H1 (cell line): Measurements from ENCODE around the gene CERCAM. TPM values are rescaled to one million over a fixed set of nuclear protein-coding genes. Genes with fewer than 3 reads are reported as not detected.

Experiments
- CTCF ChIA-PET: fragments of 300-600 bp; sonication (Branson Sonifier 250); formaldehyde crosslinking; loops from one replicate; lab custom pipeline; 2021; ENCODE audit not compliant: partially characterized antibody; lab: Charles Lee
- POLR2A ChIA-PET: fragments of 300-600 bp; sonication (Branson Sonifier 250); formaldehyde crosslinking; loops from one replicate; lab custom pipeline; 2021; ENCODE audit warnings: inconsistent platforms; ENCODE audit not compliant: partially characterized antibody; lab: Charles Lee
- DNase-seq, 2 experiments: peaks; one replicate each; pipeline versions ENCODE4 v3.0.0 to v3.0.0-alpha.2; 2010 to 2022; ENCODE audit warnings: low spot score in 2 of 2, low read depth in 1 of 2, mixed read lengths in 1 of 2
- FAIRE-seq: peaks from 2 replicates; lab custom pipeline; 2011; peaks lifted over from hg19 to GRCh38; lab: Jason Lieb, UNC
- H2AFZ ChIP-seq: 2 replicates; pipeline ENCODE4 v1.8.1; 2012; ENCODE audit warnings: low read length, inconsistent platforms
- H2AK5ac ChIP-seq: 2 replicates; pipeline ENCODE4 v1.6.1; 2013; ENCODE audit warnings: low read depth, low read length
- H2BK120ac ChIP-seq: replicated peaks from 2 replicates; pipeline ENCODE3; 2013; ENCODE audit warnings: low read depth, low read length, inconsistent platforms
- H2BK12ac ChIP-seq: 2 replicates; pipeline ENCODE4 v1.6.1; 2013; ENCODE audit warnings: low read depth, low read length
- H2BK15ac ChIP-seq: 2 replicates; pipeline ENCODE4 v1.6.1; 2013; ENCODE audit warnings: low read length
- H2BK20ac ChIP-seq: 2 replicates; pipeline ENCODE4 v1.6.1; 2013; ENCODE audit warnings: low read length
- H2BK5ac ChIP-seq: 2 replicates; pipeline ENCODE4 v1.6.1; 2013; ENCODE audit warnings: low read depth, low read length
- H3K14ac ChIP-seq: 2 replicates; pipeline ENCODE4 v1.6.1; 2013; ENCODE audit warnings: inconsistent platforms; ENCODE audit not compliant: insufficient read length
- H3K18ac ChIP-seq: 2 replicates; pipeline ENCODE4 v1.6.1; 2013; ENCODE audit warnings: low read length; ENCODE audit errors: extremely low read depth
- H3K23ac ChIP-seq: 2 replicates; pipeline ENCODE4 v1.6.1; 2013; ENCODE audit warnings: inconsistent platforms; ENCODE audit not compliant: insufficient read length
- H3K23me2 ChIP-seq: 2 replicates; pipeline ENCODE4 v1.6.1; 2013; ENCODE audit warnings: low read depth, low read length
- H3K27ac ChIP-seq: 2 replicates; pipeline ENCODE4 v1.6.1; 2011; ENCODE audit warnings: low read depth, low read length, inconsistent platforms
- H3K27me3 ChIP-seq, 4 experiments: replicated peaks in 1 of 4; 1 replicate in 1 of 4; 2 replicates in 3 of 4; pipeline versions ENCODE4 v1.6.1 to v1.8.1; 2011 to 2013; ENCODE audit warnings: low read length in 3 of 4, mild to moderate bottlenecking in 3 of 4, inconsistent platforms in 2 of 4, mixed read lengths in 2 of 4, moderate library complexity in 1 of 4; ENCODE audit not compliant: control insufficient read depth in 3 of 4, insufficient read depth in 3 of 4; ENCODE audit errors: extremely low read depth in 1 of 4
- H3K36me3 ChIP-seq, 4 experiments: 2 replicates each; pipeline versions ENCODE4 v1.6.1 to v1.8.1; 2011 to 2013; ENCODE audit warnings: mild to moderate bottlenecking in 4 of 4, low read length in 3 of 4, moderate library complexity in 2 of 4, control low read depth in 1 of 4, inconsistent platforms in 1 of 4; ENCODE audit not compliant: insufficient read depth in 4 of 4, control insufficient read depth in 2 of 4
- H3K4ac ChIP-seq: replicated peaks from 2 replicates; pipeline ENCODE3; 2013; ENCODE audit warnings: low read length, low read depth, mixed read lengths, inconsistent platforms; ENCODE audit not compliant: insufficient read length
- H3K4me1 ChIP-seq, 4 experiments: replicated peaks in 1 of 4; 1 replicate in 1 of 4; 2 replicates in 3 of 4; pipeline versions ENCODE4 v1.6.1 to v1.8.1; 2011 to 2013; ENCODE audit warnings: low read length in 3 of 4, inconsistent platforms in 2 of 4, mixed read lengths in 1 of 4; ENCODE audit not compliant: insufficient read depth in 4 of 4, control insufficient read depth in 3 of 4
- H3K4me2 ChIP-seq, 2 experiments: 2 replicates each; pipeline versions ENCODE4 v1.6.1 to v1.8.1; 2011 to 2013; ENCODE audit warnings: low read depth in 2 of 2, low read length in 2 of 2, control low read depth in 1 of 2, inconsistent platforms in 1 of 2, mild to moderate bottlenecking in 1 of 2; ENCODE audit not compliant: insufficient read depth in 1 of 2
- H3K4me3 ChIP-seq, 4 experiments: fragments of 200-600, 300-600 bp in 1 of 4; sonication (generic), shearing (Covaris generic), sonication (Bioruptor Twin) in 1 of 4; 2 replicates each; pipeline versions ENCODE4 v1.5.1 to v1.8.1; 2011 to 2016; ENCODE audit warnings: low read length in 4 of 4, low read depth in 3 of 4, control low read depth in 2 of 4, inconsistent platforms in 2 of 4, mild to moderate bottlenecking in 2 of 4, mixed read lengths in 1 of 4, moderate library complexity in 1 of 4; ENCODE audit not compliant: insufficient read depth in 2 of 4; ENCODE audit errors: extremely low read depth in 1 of 4
- H3K56ac ChIP-seq: replicated peaks from 2 replicates; pipeline ENCODE3; 2013; ENCODE audit warnings: low read depth, mild to moderate bottlenecking, mixed read lengths, low read length, inconsistent platforms; ENCODE audit not compliant: insufficient read length
- H3K79me1 ChIP-seq: 2 replicates; pipeline ENCODE4 v1.6.1; 2013; ENCODE audit warnings: low read depth, low read length, control low read depth
- H3K79me2 ChIP-seq, 2 experiments: 2 replicates each; pipeline versions ENCODE4 v1.6.1 to v1.8.1; 2012 to 2013; ENCODE audit warnings: low read length in 2 of 2, mild to moderate bottlenecking in 2 of 2, inconsistent platforms in 1 of 2; ENCODE audit not compliant: insufficient read depth in 2 of 2, control insufficient read depth in 1 of 2
- H3K9ac ChIP-seq, 4 experiments: replicated peaks in 1 of 4; 1 replicate in 1 of 4; 2 replicates in 3 of 4; pipeline versions ENCODE4 v1.6.1 to v1.8.1; 2011 to 2013; ENCODE audit warnings: low read depth in 3 of 4, low read length in 3 of 4, control low read depth in 2 of 4, mild to moderate bottlenecking in 2 of 4, moderate library complexity in 2 of 4, inconsistent platforms in 1 of 4; ENCODE audit errors: extremely low read depth in 1 of 4
- H3K9me3 ChIP-seq, 2 experiments: 2 replicates each; pipeline versions ENCODE4 v1.6.1 to v1.8.1; 2012 to 2013; ENCODE audit warnings: mild to moderate bottlenecking in 2 of 2, moderate library complexity in 2 of 2, control low read depth in 1 of 2, inconsistent platforms in 1 of 2, low read depth in 1 of 2, low read length in 1 of 2, mixed read lengths in 1 of 2; ENCODE audit not compliant: insufficient read depth in 2 of 2
- H4K20me1 ChIP-seq, 2 experiments: replicated peaks in 1 of 2; 2 replicates each; pipeline versions ENCODE3 to v1.8.1; 2011 to 2013; ENCODE audit warnings: inconsistent platforms in 2 of 2, low read length in 2 of 2, mild to moderate bottlenecking in 1 of 2; ENCODE audit not compliant: insufficient read depth in 2 of 2, control insufficient read depth in 1 of 2
- H4K5ac ChIP-seq: 2 replicates; pipeline ENCODE4 v1.6.1; 2013; ENCODE audit warnings: low read length, low read depth, mixed read lengths, inconsistent platforms; ENCODE audit not compliant: insufficient read length
- H4K8ac ChIP-seq: 2 replicates; pipeline ENCODE4 v1.8.0; 2013; ENCODE audit warnings: mild to moderate bottlenecking, moderate library complexity, low read length, inconsistent platforms; ENCODE audit not compliant: insufficient read depth; ENCODE audit errors: extremely low read depth
- H4K91ac ChIP-seq: replicated peaks from 2 replicates; pipeline ENCODE3; 2013; ENCODE audit warnings: low read length, mixed read lengths, inconsistent platforms; ENCODE audit not compliant: insufficient read length
- SUZ12 ChIP-seq: fragments of 200-600 bp; sonication (generic); IDR thresholded peaks from 2 replicates; pipeline ENCODE4 v1.6.1; 2012; ENCODE audit warnings: mild to moderate bottlenecking, inconsistent platforms, low read length, moderate library complexity, mixed read lengths
- WGBS, 2 experiments: shearing (Covaris generic) in 1 of 2; methylation state at CpG; one replicate each; pipeline versions ENCODE4 v1.1.6 to v1.1.7; 2013 to 2015; ENCODE audit warnings: low lambda C conversion rate in 2 of 2, mixed read lengths in 2 of 2, inconsistent platforms in 1 of 2, low coverage in 1 of 2, missing lambda C conversion rate in 1 of 2; ENCODE audit not compliant: insufficient replicate concordance in 2 of 2, insufficient coverage in 1 of 2, insufficient read length in 1 of 2; ENCODE audit errors: extremely low coverage in 1 of 2, missing lambda C conversion rate in 1 of 2; 5-methylcytosine and 5-hydroxymethylcytosine counted together
- polyA plus RNA-seq, 7 experiments: library from polyadenylated mRNA; depleted of rRNA in 3 of 7; stranded (reverse) in 5 of 7; unstranded in 2 of 7; fragments of >200 nt in 5 of 7; fragments of 200-250 nt in 2 of 7; gene quantifications; 1 replicate in 5 of 7; 2 replicates in 1 of 7; 4 replicates in 1 of 7; pipeline versions ENCODE4 v1.2.1 to v1.2.3, GENCODE V29; 2011 to 2013; ENCODE audit warnings: missing spikeins in 2 of 7, mixed read lengths in 2 of 7
- total RNA-seq: library from RNA; stranded (reverse); fragmentation: NEBNext Ultra II Directional; extraction: Animal tissue kit (Norgen Biotek cat#: 25700); gene quantifications from 2 replicates; pipeline ENCODE4 v1.2.1, GENCODE V29; 2021
- TF ChIP-seq, protein P1 (sequence below), 3 experiments: IDR thresholded peaks; 1 replicate in 2 of 3; 2 replicates in 1 of 3; pipeline versions ENCODE4 v1.5.1 to v1.6.1; 2011; ENCODE audit warnings: low read length in 3 of 3, mild to moderate bottlenecking in 3 of 3, inconsistent platforms in 2 of 3, low read depth in 1 of 3, moderate library complexity in 1 of 3; ENCODE audit not compliant: insufficient read depth in 1 of 3; ENCODE audit errors: control extremely low read depth in 1 of 3

CERCAM gene
- total and polyA plus RNA-seq, 2 of the 8 experiments (the other 6 are each of a cell fraction or from before 2014, with no cell fraction given): 3.1 to 5.2 TPM

DNA sequence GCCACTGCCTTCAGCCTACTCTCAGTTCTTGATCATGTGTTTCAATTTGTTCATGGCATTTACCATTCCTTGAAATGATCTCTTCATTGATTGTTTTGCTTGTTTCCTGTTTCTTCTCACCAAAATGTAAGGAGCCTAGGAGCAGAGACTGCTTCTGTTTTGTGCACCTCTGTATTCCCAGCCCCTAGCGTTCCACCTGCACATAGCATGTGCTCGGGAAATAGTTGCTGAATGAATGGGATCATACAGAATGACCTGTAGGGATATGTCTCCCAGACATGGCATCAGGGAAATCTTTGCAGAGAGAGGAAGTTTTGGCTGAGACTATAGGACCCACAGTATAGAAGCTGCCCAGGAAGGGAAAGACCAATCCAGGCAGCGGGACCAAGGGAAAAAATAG lies 6.2 kb upstream of the CERCAM start:
- H3K14ac ChIP-seq: no peak overlapping the region
- TF ChIP-seq, protein P1, sequence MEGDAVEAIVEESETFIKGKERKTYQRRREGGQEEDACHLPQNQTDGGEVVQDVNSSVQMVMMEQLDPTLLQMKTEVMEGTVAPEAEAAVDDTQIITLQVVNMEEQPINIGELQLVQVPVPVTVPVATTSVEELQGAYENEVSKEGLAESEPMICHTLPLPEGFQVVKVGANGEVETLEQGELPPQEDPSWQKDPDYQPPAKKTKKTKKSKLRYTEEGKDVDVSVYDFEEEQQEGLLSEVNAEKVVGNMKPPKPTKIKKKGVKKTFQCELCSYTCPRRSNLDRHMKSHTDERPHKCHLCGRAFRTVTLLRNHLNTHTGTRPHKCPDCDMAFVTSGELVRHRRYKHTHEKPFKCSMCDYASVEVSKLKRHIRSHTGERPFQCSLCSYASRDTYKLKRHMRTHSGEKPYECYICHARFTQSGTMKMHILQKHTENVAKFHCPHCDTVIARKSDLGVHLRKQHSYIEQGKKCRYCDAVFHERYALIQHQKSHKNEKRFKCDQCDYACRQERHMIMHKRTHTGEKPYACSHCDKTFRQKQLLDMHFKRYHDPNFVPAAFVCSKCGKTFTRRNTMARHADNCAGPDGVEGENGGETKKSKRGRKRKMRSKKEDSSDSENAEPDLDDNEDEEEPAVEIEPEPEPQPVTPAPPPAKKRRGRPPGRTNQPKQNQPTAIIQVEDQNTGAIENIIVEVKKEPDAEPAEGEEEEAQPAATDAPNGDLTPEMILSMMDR (IDR thresholded peaks at IDR 0.05; ENCODE audit: control extremely low read depth in 1 of 3, insufficient read depth in 1 of 3, low read depth in 1 of 3, low read length in 3 of 3): peak in 2 of 3 experiments; percentile 15 to 53; a peak in 3 of 4 replicates
- no peak for TF ChIP-seq SUZ12
- TF ChIP-seq, all 59 proteins: peak for 1
- Histone ChIP-seq H2BK120ac (no peak overlapping the region), H3K36me3 (no peaks in the 10 kb centered on the region), H2BK15ac (no peak overlapping the region), H3K9me3 (peaks cover 0 to 3% of the 10 kb centered on the region in 2 experiments; a peak in 1 of 4 replicates), H3K27me3 (peaks cover 25 to 55% (median 47%) of the 10 kb centered on the region in 4 experiments), H3K23ac (no peak overlapping the region), H2BK12ac (no peak overlapping the region), H3K4me3 (no peak overlapping the region), H3K9ac (no peak overlapping the region), H3K79me1 (no peaks in the 10 kb centered on the region), H3K4ac (no peak overlapping the region), H2AFZ (no peak overlapping the region), H4K91ac (no peak overlapping the region), H3K4me1 (peaks cover 6 to 27% (median 10%) of the 10 kb centered on the region in 4 experiments), H3K56ac (no peak overlapping the region), H2BK5ac (no peak overlapping the region), H3K18ac (no peak overlapping the region), H4K5ac (no peak overlapping the region), H4K20me1 (no peaks in the 10 kb centered on the region), H3K27ac (no peak overlapping the region), H3K23me2 (no peaks in the 10 kb centered on the region), H4K8ac (no peak overlapping the region), H2BK20ac (no peak overlapping the region), H3K4me2 (no peak overlapping the region), H2AK5ac (peak overlapping the region; percentile 29; the same call in 1 of the 2 replicates), H3K79me2 (no peaks in the 10 kb centered on the region)
- WGBS, 2 experiments: 70% methylated on average over 3 of the region's 3 CpGs; no CpG with 5 or more reads in 1 of the 2 experiments
- FAIRE-seq: no peak
- CTCF ChIA-PET: interaction anchor here (0.7 to 15.7 kb wide), 14 partner anchors 8 to 223 kb away, joined by 3 to 544 read pairs (median 3); partner anchors contain the start of gene URM1
- no peak for DNase-seq
- POLR2A ChIA-PET: no interaction called here
